Endometrial microvascular endothelial cells (primary cell): Measurements from ENCODE around the gene SQSTM1. TPM values are rescaled to one million over a fixed set of nuclear protein-coding genes. Genes with fewer than 3 reads are reported as not detected.
"Not testable (repeated sequence)": the region's sequence is repeated elsewhere in the genome, so short reads cannot be mapped to it uniquely, and the experiment has no call there.

ENCODE experiments used
- in situ Hi-C: cut with HindIII; loops from 2 replicates; pipeline ENCODE4 v1.10.0; 2017; ENCODE audit warnings: low sequenced_read_pairs, low pct_unique_long_range_greater_than_20kb; ENCODE audit errors: inconsistent ontology term
- total RNA-seq: library from RNA; depleted of rRNA; stranded (reverse); fragments of >200 nt; gene quantifications from one replicate; pipeline ENCODE4 v1.2.3, GENCODE V29; 2015; ENCODE audit errors: inconsistent ontology term

The SQSTM1 gene
- total RNA-seq, 1 donor from 2014 or later: 591 TPM

DNA sequence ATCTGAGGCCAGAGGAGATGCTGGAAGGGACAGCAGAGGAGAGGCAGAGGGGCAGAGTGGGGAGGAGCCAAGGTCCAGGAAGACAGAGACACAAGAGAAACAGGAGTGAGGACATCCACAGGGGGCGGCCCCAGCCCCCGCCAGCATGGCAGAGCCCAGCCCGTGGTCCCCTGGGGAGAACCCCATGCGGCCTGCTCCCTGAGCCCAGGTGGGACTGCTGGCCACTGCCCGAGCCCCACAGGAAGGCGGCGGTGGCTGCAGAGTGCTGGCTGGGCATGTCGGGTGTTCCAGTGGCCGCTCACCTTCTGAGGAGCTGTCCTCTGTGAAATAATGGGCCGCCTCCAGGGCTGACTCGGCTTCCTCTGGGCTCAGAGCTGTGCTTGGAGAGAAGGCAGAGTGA lies 46.8 kb downstream of the SQSTM1 start:
- in situ Hi-C loops: no loop called here

DNA sequence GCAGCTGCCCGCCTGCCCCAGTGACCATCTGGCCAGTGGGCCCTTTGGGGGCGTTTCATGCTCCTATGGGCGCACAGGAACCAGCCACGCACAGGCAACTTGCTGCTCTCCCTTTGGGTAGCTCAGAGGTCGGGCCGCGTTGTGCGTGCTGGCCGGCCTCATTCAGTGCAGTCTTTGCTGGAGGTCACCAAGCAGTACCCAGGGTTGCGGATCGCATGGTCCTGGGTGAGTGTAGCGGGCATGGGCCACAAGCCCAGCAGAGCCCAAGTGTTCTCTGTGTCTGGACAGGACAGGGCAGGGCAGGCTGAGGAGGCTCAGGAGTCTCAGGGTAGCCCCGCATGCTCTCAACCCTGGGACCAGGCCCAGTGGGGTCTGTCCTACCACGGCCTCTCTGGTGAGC lies 47.8 kb downstream of the SQSTM1 start:
- in situ Hi-C loops: no loop called here

DNA sequence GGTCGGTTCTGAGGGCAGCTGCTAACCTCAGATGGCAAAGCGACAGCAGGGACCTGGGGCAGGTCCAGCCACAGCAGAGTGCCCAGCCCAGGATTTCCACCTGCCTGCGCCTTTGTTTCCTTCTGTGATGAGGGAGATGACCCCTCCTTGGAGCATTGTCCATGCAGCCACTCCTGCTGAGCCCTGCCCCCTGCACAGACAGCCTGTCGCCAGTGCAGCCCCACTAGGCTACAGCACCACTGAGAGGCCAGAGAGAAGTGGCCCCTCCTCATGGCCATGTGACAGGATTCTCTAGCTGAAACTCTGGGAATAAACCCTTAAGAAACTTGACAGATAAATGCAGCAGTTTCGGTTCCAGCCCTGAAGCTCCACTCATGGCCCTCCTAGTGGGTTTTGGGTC lies 48.4 kb downstream of the SQSTM1 start:
- in situ Hi-C loops: no loop called here

DNA sequence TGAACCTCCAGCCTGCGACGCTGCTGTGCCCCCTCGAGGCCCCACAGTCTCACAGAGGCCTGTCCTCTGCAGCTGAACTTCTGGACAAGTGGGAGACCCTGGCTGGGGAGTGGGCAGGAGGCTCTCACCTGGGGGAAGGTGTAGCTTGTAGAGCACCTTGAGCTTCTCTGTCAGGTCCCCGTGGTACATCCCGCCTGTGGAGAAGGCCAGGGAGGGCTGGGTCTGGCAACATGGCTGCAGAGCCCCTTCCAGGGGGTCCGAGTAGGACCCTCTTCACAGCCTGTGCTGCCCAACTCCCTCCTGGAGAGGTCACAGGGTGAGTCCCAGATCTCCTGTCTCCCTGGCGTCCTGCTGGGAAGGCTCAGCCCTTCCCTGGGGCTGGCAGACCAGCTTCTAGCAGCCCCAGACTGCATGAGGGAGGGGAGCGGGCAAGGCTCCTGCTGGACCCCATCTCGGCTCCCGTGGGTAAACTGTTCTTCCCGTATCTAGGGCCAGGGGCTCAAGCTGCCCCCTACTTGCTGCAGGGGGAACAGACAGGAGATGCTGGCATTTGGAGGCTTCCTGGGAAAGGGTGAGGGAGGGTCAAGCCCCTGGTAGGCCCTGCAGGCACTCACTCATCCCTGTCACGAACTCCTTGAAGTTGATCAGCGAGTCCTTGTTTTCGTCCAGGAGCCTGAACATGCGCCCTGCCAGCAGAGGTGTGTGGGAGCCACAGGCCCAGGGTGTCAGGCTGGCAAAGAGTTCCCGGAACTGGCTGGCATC lies 49.1 kb downstream of the SQSTM1 start:
- in situ Hi-C loops: no loop called here

DNA sequence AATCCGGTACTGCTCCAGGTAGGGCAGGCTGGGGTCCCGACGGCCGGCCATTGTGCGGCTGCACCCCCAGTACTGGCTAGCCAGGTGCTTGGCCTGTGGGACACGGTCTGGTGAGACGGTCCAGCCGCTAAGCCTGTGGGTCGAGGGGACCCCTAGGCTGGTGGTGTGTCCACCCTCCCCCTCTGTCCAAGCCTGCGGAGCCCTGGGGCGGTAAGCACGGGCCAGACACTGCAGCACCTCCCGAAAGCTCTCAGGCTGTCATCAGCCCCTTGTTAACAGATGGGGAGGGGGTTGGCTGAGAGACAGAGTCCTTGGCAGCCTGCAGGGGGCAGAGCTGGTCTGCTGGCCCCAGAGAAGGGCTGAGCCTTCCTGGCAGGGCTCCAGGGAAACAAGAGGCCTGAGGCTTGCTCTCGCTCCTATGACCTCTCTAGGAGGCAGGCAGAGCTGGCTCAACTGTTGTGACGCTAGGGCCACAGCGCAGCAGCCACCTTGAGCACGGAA lies 49.7 kb downstream of the SQSTM1 start:
- in situ Hi-C loops: no loop called here

DNA sequence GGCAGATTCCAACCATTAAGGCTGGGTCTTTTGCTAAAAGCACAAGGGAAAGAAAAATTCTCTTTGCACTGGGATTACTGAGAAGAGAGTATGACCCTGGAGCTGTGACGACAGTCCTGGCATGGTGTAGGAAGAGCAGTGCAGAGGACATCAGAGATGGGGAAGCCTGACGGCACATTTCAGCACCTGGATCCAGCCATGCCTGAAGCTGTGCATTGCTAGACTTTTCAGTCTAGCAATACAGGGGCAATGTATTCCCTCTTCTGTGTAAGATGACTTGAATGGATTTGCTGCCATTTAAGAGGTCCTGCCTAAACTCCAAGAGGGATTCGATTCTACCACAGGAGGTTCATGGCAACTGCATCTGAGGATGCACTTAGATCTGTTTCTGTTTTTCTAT lies 50.2 kb downstream of the SQSTM1 start:
- in situ Hi-C loops: no loop called here

DNA sequence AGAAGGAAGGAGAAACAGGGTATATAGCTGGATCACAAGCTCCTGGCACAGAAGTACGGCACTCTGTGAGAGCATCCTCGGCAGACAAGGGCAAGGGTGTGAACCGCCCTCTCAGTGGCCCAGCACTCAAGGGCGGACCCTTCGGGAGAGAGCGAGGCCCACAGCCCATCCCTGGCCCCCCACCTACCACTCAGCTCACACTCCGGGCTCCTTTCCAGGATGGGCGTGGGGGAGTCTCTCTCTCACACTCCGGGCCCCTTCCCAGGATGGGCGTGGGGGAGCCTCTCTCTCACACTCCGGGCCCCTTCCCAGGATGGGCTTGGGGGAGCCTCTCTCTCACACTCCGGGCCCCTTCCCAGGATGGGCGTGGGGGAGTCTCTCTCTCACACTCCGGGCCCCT lies 50.8 kb downstream of the SQSTM1 start:
- in situ Hi-C loops: not testable (repeated sequence)

DNA sequence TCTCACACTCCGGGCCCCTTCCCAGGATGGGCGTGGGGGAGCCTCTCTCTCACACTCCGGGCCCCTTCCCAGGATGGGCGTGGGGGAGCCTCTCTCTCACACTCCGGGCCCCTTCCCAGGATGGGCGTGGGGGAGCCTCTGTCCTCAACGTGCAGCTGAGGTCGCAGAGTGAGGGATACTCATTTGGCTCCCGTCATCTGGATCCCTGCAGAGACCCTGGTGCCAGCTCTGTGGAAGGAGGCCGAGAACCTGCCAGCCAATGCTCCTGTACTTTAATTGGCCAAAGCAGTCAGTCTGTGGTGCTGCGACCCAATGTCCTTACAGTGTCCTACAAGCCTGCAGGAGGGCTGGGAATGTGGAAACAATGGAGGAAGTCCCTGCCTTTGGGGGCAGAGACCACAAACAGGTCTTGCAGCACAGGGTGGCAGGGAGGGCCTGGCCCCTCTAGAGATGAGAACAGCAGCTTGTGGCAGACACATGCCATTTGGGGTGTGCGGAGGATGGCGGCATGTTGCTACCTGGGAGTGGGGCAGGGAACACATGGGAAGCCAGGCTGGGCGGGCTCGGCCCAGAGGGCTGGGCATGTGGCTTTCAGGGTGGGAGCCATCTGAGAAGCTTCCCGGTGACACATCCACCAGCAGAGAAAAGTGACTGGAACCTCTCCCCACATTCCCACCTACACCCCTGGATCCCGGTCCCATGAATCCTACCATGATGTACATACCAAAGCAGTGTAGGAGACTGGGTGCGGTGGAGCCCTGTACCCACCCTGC lies 51.5 kb downstream of the SQSTM1 start:
- in situ Hi-C loops: no loop called here

DNA sequence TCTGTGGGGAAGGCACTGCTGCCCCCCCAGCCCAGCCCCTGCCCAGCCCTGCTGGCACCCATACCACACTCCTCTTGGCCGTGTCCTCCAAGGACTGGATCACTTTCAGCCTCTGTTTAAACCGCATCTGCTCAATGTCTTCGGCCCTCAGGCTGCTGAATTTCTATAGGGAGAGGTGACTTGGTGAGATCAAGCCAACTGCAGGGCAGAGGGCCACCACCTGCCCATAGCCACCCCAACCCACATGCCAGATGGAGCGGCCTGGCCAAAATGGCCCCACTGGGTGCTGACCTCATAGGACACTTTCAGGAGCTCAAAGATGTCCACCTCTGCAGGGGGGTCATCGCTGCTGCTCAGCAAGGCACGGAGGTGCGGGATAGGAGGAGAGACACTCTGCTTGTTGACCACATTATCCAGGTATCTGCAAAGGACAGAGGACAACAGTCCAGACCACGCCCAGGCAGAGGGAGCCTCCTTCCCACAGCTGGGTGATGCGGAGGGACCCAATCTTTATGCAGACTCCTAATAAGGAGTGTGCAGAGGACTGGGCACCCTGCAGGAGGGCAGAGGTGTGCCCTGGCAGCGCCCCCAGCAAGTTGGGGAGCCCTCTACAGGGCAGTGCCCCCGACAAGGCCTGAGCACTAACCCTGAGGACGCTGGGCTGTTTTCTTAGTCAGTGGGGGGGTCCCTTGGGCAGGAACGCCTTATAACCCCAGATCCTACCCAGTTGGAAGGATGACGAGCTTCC lies 52.3 kb downstream of the SQSTM1 start:
- in situ Hi-C loops: no loop called here

DNA sequence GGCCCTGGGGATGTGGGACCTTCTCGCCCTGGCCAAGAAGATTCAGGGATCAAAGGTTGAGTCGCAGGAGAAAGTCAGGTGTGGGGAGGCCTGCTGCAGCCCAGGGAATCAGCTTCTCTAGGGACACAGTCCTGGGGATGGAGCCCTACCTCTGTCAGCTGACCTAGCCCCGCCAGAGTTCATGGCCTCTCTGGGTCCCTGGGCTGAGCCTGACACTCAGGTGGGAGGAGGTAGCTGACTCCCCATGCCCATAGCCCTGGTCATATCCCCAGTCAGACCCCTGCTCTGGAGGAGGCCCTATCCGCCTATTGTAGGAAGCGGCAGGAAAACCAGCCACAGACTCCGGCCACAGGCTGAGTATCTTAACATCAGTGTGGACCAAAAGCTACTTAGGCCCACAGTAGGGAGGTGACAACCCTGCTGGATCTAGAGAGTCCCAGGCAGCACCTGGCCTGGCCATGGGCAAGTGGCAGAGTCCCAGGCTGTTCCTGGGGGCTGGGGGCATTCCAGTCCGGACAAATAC lies 52.9 kb downstream of the SQSTM1 start:
- in situ Hi-C loops: no loop called here

DNA sequence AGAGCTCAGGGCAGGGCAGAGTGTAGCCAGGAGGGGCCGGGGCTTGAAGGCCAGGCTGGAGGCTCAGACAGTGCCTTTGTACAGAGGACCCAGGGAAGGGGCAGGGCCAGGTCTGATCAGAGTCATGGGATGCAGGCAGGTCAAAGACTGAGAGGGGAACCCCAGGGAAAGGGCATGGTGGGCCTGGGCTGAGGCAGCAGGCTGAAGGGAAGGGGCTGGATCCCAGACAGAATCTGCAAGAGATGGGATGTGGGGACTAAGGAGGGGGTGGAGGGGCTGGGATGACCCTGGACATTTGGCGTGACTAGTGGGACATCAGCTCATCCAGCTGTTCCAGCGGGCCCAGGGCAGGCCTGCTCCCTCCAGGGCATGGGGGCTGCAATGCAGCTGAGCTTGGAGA lies 53.4 kb downstream of the SQSTM1 start:
- in situ Hi-C loops: no loop called here

DNA sequence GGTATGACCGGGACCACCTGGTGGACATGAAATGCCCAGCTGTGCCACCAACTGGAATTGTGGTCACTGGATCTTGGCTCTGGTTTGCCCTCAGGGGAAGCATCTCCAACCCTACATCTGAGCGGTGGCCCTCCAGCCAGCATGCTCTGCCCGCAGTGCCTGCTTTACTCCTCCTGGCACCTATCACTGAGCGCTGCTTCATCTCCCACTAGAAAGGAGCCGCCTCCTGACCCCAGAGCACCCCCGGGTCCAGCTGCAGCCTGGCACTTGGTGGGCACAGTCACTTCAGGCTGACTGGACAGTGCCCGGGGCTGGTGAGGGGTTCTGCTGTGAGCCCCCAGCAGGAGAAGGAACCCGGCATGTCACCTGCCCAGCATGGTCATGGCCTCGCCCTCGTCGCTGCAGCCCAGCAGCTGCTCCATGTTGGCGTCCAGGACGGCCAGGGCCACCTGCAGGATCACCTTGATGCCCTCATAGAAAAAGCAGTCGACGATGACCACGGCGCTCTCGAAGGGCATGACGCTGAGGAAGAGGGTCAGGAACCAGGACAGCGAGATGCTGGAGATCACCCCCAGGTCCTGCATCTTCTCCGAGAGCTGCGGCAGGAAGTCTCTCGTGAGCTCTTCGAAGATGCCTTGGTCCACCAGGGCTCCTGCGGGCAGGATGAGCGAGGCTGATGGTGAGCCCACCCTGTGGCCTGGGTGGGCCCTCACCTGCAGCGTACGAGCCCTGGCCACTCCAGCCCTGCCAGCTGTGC lies 54.0 kb downstream of the SQSTM1 start:
- in situ Hi-C loops: no loop called here

DNA sequence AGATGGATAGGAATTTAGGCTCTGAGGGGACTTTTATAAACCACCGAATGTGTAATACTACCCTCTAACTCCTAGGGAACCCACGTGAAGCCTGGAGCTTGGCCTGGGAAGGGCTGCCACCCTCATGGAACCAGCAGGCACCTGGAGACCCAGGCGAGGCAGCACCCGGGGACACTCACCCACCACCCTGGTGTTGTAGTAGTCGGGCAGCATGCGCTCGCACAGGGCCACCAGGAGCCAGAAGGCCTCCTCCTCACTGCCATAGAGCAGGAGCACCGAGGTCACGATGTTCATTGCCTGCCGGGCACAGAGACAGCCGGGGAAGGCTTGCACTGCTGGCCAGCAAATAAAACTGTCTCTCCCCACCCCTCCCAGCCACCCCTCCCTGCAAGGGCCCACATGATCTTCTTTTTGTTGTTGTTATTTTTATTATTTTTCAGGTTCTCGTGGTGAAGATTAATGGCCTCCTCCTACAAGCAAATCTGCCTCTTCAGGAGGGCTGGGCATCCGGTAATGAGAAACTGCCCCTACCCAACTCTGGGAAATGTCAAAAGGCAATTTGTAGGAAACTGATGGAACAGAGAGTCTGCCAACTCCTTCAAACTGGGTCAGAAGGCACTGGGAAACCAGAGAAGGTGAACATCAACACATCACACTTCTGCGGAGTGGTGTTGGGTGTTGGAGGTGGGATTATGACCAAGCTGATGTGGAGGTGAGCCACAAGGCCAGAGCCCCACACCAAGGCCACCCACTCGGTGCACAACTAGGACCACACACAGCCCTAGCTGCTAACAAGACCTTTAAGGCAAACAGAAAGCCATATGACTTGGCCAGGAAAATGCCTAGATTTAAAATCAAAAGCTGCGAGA lies 55.3 kb downstream of the SQSTM1 start:
- in situ Hi-C loops: no loop called here

DNA sequence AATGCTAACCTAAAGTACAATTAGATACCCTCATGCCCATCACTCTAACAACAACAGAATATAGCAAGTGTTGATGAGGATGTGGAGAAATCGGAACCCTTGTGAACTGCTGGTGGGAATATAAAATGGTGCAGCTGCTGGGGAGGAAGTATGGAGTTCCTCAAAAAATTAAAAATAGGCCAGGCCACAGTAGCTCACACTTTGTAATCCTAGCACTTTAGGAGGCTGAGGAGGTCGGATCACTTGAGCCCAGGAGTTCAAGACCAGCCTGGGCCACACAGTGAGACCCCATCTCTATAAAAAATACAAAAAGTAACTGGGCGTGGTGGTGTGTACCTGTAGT lies 55.9 kb downstream of the SQSTM1 start:
- in situ Hi-C loops: no loop called here

DNA sequence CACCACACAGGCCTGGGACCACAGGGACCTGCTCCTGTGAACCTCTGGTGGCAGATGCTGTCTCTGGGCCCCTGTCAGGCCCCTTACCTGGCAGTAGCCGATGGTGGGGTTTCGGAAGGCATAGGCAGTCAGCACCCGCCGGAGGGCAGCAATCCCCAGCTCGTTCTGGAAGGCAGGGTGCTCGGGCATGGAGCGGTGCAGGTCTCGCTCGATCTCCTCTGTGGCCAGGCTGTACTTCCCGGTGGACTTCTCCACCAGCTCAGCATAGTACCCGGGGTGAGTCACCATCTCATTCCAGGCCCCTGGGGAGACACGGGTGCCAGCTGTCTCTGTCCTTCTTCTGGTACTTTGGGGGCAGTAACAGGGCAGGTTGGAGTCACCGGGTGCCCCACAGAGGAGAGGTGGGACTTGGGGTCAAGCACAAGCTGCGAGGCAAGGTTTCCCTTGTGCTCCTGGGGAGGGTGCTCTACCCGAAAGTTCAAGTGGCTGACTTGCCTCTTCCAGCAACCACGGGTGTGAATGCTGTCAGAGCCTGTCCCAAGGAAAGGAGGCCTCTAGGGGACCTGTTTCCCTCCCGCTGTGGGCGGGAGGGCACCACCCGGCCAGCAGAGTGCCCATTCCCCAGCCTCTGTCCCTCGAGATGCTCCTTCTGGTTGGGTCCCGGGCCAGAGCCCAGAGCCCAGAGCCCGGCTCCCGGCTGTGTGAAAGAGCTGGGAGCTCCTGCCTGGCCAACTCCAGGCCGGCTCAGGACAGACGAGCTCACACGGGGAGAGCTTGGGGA lies 57.7 kb downstream of the SQSTM1 start:
- in situ Hi-C loops: no loop called here

DNA sequence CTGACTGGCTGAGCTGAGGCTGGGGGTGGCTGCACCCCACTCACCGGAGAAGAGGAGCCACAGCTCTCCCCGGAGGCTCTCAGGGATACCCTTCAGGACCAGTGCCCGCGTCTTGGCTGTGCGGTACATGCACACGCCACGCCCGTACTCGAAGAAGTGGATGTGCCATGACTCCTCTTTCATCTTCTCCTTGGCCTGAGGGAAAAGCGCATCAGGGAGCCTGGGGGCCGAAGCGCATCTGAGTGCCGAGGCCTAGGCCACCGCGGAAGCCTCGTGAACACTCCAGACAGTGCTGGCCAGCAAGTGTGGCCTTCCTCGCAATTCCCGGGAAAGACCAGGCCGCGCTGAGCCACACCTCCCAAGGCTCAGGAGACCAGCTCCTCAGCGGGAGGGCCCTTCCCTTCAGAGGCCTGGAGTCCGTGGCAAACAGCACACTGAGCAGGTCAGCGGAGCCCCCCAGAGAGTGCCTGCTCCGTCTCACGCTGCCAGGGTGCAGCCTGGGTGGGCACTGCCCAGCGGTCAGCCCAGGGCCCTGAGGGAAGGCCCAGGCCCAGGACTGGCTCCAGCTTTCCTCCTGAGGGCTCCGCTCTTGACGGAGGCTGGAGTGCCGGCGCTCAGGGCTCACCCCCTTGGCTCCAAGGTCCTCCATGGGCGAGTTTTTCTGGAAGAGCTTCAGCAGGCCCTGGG lies 58.4 kb downstream of the SQSTM1 start:
- in situ Hi-C loops: no loop called here

DNA sequence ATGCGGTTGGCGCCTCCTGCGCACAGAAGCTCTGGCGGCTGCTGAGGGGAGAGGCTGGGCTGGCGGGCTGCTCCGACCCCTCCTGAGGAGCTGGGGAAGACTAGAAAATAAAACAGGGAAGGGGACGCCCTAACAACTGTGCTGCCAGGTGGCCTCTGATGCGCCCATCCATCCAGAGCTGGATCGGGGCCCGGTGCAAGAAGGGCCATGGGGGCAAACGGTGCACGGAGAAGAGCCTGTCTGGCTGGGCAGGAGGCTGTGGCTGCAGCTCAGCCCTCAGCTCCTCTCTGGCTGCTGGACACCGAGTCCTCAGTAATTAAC lies 58.9 kb downstream of the SQSTM1 start:
- in situ Hi-C loops: no loop called here
